Measurements from ENCODE around the gene AP1S2. TPM values are rescaled to one million over a fixed set of nuclear protein-coding genes. Genes with fewer than 3 reads are reported as not detected.

The AP1S2 gene
- total and polyA plus RNA-seq, 2 of the 8 experiments (the other 6 are each of a cell fraction or from before 2014, with no cell fraction given): 88.2 to 237 TPM

- CTCF ChIA-PET (ENCODE audit: partially characterized antibody): no interaction called here
Observed at GRCh38 chrX:15829217-15829616, 25.4 kb downstream of the AP1S2 start.

More at GRCh38 chrX:15829217-15829616, 25.4 kb downstream of the AP1S2 start:
- TF ChIP-seq RNF2 (IDR thresholded peaks at IDR 0.05; ENCODE audit: borderline replicate concordance, low read depth, low read length, missing control alignments, poor library complexity, severe bottlenecking) (no peak), RBBP5 (IDR thresholded peaks at IDR 0.05; ENCODE audit: borderline replicate concordance, low read depth, low read length) (no peak), ZNF274 (IDR thresholded peaks at IDR 0.05; ENCODE audit: borderline replicate concordance, extremely low read depth, low read length) (no peak), PHF8 (conservative IDR thresholded peaks at IDR 0.05; ENCODE audit: low read depth, low read length) (no peak), JUN (IDR thresholded peaks at IDR 0.05; ENCODE audit: low read depth, low read length) (no peak)
- Histone ChIP-seq H3K27me3 (replicated peaks in 1 of 4; ENCODE audit: control insufficient read depth in 3 of 4, extremely low read depth in 1 of 4, insufficient read depth in 3 of 4, low read length in 3 of 4) (no peaks in the 10 kb centered on the region), H4K20me1 (replicated peaks in 1 of 2; ENCODE audit: control insufficient read depth in 1 of 2, insufficient read depth in 2 of 2, low read length in 2 of 2) (peaks cover 0 to 2% of the 10 kb centered on the region in 2 experiments), H2AK5ac (ENCODE audit: low read depth, low read length) (no peak overlapping the region), H3K4me3 (ENCODE audit: extremely low read depth in 1 of 4, insufficient read depth in 2 of 4, low read depth in 3 of 4, low read length in 4 of 4) (no peak overlapping the region), H3K79me2 (ENCODE audit: control insufficient read depth in 1 of 2, insufficient read depth in 2 of 2, low read length in 2 of 2) (peaks cover 0 to 14% of the 10 kb centered on the region in 2 experiments; a peak in 2 of 4 replicates), H4K5ac (ENCODE audit: insufficient read length, low read depth, low read length) (no peak overlapping the region), H3K79me1 (ENCODE audit: low read depth, low read length) (no peaks in the 10 kb centered on the region), H3K9me3 (ENCODE audit: insufficient read depth in 2 of 2, low read depth in 1 of 2, low read length in 1 of 2) (no peaks in the 10 kb centered on the region), H3K36me3 (ENCODE audit: control insufficient read depth in 2 of 4, insufficient read depth in 4 of 4, low read length in 3 of 4) (peaks cover 0 to 49% (median 1%) of the 10 kb centered on the region in 4 experiments; a peak in 5 of 8 replicates), H3K4ac (replicated peaks; ENCODE audit: insufficient read length, low read depth, low read length) (no peak overlapping the region), H2BK5ac (ENCODE audit: low read depth, low read length) (no peak overlapping the region), H4K8ac (ENCODE audit: extremely low read depth, insufficient read depth, low read length) (no peak overlapping the region), H3K23ac (ENCODE audit: insufficient read length) (no peak overlapping the region), H2BK12ac (ENCODE audit: low read depth, low read length) (no peak overlapping the region), H2BK15ac (ENCODE audit: low read length) (no peak overlapping the region), H3K14ac (ENCODE audit: insufficient read length) (no peak overlapping the region), H3K23me2 (ENCODE audit: low read depth, low read length) (no peaks in the 10 kb centered on the region), H2AFZ (ENCODE audit: low read length) (no peak overlapping the region), H3K9ac (replicated peaks in 1 of 4; ENCODE audit: extremely low read depth in 1 of 4, low read depth in 3 of 4, low read length in 3 of 4) (no peak overlapping the region), H4K91ac (replicated peaks; ENCODE audit: insufficient read length, low read length) (no peak overlapping the region), H3K4me1 (replicated peaks in 1 of 4; ENCODE audit: control insufficient read depth in 3 of 4, insufficient read depth in 4 of 4, low read length in 3 of 4) (peaks cover 0 to 2% (median 0%) of the 10 kb centered on the region in 4 experiments; a peak in 2 of 7 replicates), H3K4me2 (ENCODE audit: insufficient read depth in 1 of 2, low read depth in 2 of 2, low read length in 2 of 2) (no peak overlapping the region), H2BK20ac (ENCODE audit: low read length) (no peak overlapping the region), H3K18ac (ENCODE audit: extremely low read depth, low read length) (no peak overlapping the region), H3K27ac (ENCODE audit: low read depth, low read length) (no peak overlapping the region), H3K56ac (replicated peaks; ENCODE audit: insufficient read length, low read depth, low read length) (no peak overlapping the region), H2BK120ac (replicated peaks; ENCODE audit: low read depth, low read length) (no peak overlapping the region)
- FAIRE-seq: no peak
- DNase-seq (ENCODE audit: low read depth in 1 of 2, low spot score in 2 of 2): no peak
- WGBS, 2 experiments (ENCODE audit: extremely low coverage in 1 of 2, insufficient coverage in 1 of 2, insufficient read length in 1 of 2, insufficient replicate concordance in 2 of 2, low coverage in 1 of 2, low lambda C conversion rate in 2 of 2, missing lambda C conversion rate in 1 of 2): 80% methylated on average over 1 of the region's 1 CpG; no CpG with 5 or more reads in 1 of the 2 experiments
- POLR2A ChIA-PET (ENCODE audit: partially characterized antibody): interaction anchor here (1.6 kb wide), 1 partner anchor 21 kb away, joined by 4 read pairs; no protein-coding TSS in a partner anchor
